Adrenal gland (tissue), 5 donors: Measurements from ENCODE around the gene RET.

Experiments
- CTCF ChIP-seq, 6 experiments: fragments of 450-650 bp in 4 of 6; fragments of 200-600 bp in 2 of 6; sonication (generic) in 1 of 6; IDR thresholded peaks; 1 replicate in 5 of 6; 2 replicates in 1 of 6; pipeline versions ENCODE4 v1.5.1 to v1.8.0; 2016 to 2021; ENCODE audit warnings: antibody characterized with exemption in 6 of 6, mild to moderate bottlenecking in 2 of 6, moderate library complexity in 1 of 6
- POLR2A ChIP-seq, 2 donors: fragments of 450-650 bp; IDR thresholded peaks; one replicate each; pipeline ENCODE4 v1.6.1; 2017; ENCODE audit warnings: antibody characterized with exemption in 2 of 2, mild to moderate bottlenecking in 2 of 2, moderate library complexity in 1 of 2
- donor health status: DM: no; HTN: no; CAD: no.

- TF ChIP-seq CTCF (IDR thresholded peaks at IDR 0.05) (no peak), POLR2A (IDR thresholded peaks at IDR 0.05) (no peak)
These were observed 12.7 kb downstream of the RET start for GRCh38 chr10:43089519-43089918.
